Trophoblast cell (in vitro differentiated cells and primary cell): ENCODE measurements around the gene POLR2F.
"Not testable (repeated sequence)": the region's sequence is repeated elsewhere in the genome, so short reads cannot be mapped to it uniquely, and the experiment has no call there.

ENCODE experiments used
- DNase-seq, 2 donors: peaks; one replicate each; pipeline ENCODE4 v3.0.0-alpha.2; 2016
- H2AFZ ChIP-seq: 2 replicates; pipeline ENCODE4 v1.6.1; 2013; ENCODE audit warnings: low read length, moderate library complexity, mild to moderate bottlenecking; ENCODE audit not compliant: insufficient read depth, poor library complexity
- H2AK5ac ChIP-seq: 2 replicates; pipeline ENCODE4 v1.6.1; 2013; ENCODE audit warnings: mild to moderate bottlenecking, low read length
- H2BK120ac ChIP-seq: 2 replicates; pipeline ENCODE4 v1.6.1; 2013; ENCODE audit warnings: low read length, mild to moderate bottlenecking, moderate library complexity; ENCODE audit not compliant: insufficient read depth, poor library complexity
- H2BK12ac ChIP-seq: 2 replicates; pipeline ENCODE4 v1.6.1; 2013; ENCODE audit warnings: mild to moderate bottlenecking, low read length, moderate library complexity
- H2BK5ac ChIP-seq: 2 replicates; pipeline ENCODE4 v1.6.1; 2013; ENCODE audit warnings: low read length, low read depth, moderate library complexity, mild to moderate bottlenecking; ENCODE audit not compliant: poor library complexity
- H3K14ac ChIP-seq: 2 replicates; pipeline ENCODE4 v1.6.1; 2013; ENCODE audit warnings: mild to moderate bottlenecking, low read length
- H3K18ac ChIP-seq: 2 replicates; pipeline ENCODE4 v1.6.1; 2013; ENCODE audit warnings: mild to moderate bottlenecking, low read length
- H3K23ac ChIP-seq: 2 replicates; pipeline ENCODE4 v1.6.1; 2013; ENCODE audit warnings: low read length
- H3K27ac ChIP-seq: 2 replicates; pipeline ENCODE4 v1.5.1; 2013; ENCODE audit warnings: low read depth, mild to moderate bottlenecking, inconsistent platforms, low read length, moderate library complexity
- H3K27me3 ChIP-seq: 2 replicates; pipeline ENCODE4 v1.6.1; 2013; ENCODE audit warnings: inconsistent platforms, mild to moderate bottlenecking, low read length, moderate library complexity; ENCODE audit not compliant: insufficient read depth
- H3K36me3 ChIP-seq, 2 experiments: 1 replicate in 1 of 2; 2 replicates in 1 of 2; pipeline ENCODE4 v1.6.1; 2013; ENCODE audit warnings: low read length in 2 of 2, mild to moderate bottlenecking in 2 of 2, moderate library complexity in 1 of 2; ENCODE audit not compliant: insufficient read depth in 2 of 2, control insufficient read depth in 1 of 2
- H3K4ac ChIP-seq: 2 replicates; pipeline ENCODE4 v1.6.1; 2013; ENCODE audit warnings: low read depth, mild to moderate bottlenecking, low read length, moderate library complexity
- H3K4me1 ChIP-seq, 2 experiments: 1 replicate in 1 of 2; 2 replicates in 1 of 2; pipeline ENCODE4 v1.6.1; 2013; ENCODE audit warnings: low read length in 2 of 2, mild to moderate bottlenecking in 2 of 2, moderate library complexity in 1 of 2; ENCODE audit not compliant: insufficient read depth in 2 of 2, control insufficient read depth in 1 of 2
- H3K4me2 ChIP-seq: 2 replicates; pipeline ENCODE4 v1.6.1; 2013; ENCODE audit warnings: inconsistent platforms, mild to moderate bottlenecking, low read length, moderate library complexity
- H3K4me3 ChIP-seq: 2 replicates; pipeline ENCODE4 v1.5.1; 2013; ENCODE audit warnings: mild to moderate bottlenecking, low read depth, low read length, inconsistent platforms
- H3K79me1 ChIP-seq: one replicate; pipeline ENCODE4 v1.6.1; 2013; ENCODE audit warnings: low read length
- H3K79me2 ChIP-seq: 2 replicates; pipeline ENCODE4 v1.6.1; 2013; ENCODE audit warnings: low read length, mild to moderate bottlenecking; ENCODE audit not compliant: control insufficient read depth, insufficient read depth, poor library complexity
- H3K9ac ChIP-seq: 2 replicates; pipeline ENCODE4 v1.6.1; 2013; ENCODE audit warnings: mild to moderate bottlenecking, low read length
- H3K9me3 ChIP-seq: 2 replicates; pipeline ENCODE4 v1.6.1; 2013; ENCODE audit warnings: low read depth, mild to moderate bottlenecking, control low read depth, inconsistent platforms, low read length; ENCODE audit not compliant: insufficient read depth
- H4K12ac ChIP-seq: 2 replicates; pipeline ENCODE4 v1.6.1; 2013; ENCODE audit warnings: low read depth, mild to moderate bottlenecking, low read length, moderate library complexity
- H4K8ac ChIP-seq: 2 replicates; pipeline ENCODE4 v1.6.1; 2013; ENCODE audit warnings: low read depth, mild to moderate bottlenecking, low read length, moderate library complexity
- H4K91ac ChIP-seq: one replicate; pipeline ENCODE4 v1.6.1; 2013; ENCODE audit warnings: low read depth, mild to moderate bottlenecking, low read length, moderate library complexity
- WGBS: extraction: QIAGEN DNeasy Blood & Tissue Kit; methylation state at CpG from one replicate; pipeline ENCODE4 v1.1.7; 2013; ENCODE audit warnings: missing lambda C conversion rate; ENCODE audit not compliant: insufficient read length, insufficient coverage; ENCODE audit errors: extremely low coverage; 5-methylcytosine and 5-hydroxymethylcytosine counted together

Gene POLR2F

DNA sequence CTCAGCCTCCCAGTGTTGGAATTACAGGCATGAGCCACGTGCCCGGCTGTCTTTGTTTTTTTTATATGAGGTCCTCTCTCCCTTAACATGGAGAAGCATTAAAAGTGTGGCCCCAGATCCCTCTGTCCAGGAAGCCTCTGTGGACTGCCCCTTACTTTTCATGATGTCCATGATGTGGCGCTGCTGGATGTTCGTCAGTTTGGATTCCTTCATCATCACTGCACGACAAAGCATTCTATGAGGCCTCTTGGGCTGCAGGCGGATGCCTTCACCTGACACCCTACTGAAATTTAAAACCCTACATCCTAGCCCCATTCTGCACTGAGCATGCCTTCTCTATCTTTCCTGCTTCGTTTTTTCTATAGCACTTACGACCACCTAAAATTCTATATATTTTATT, 2.2 kb upstream of the POLR2F start:
- H3K79me1 ChIP-seq = peaks cover 5% of the 10 kb centered on the region
- H4K91ac ChIP-seq = no peak overlapping the region
- H4K12ac ChIP-seq = no peak overlapping the region
- no peak overlapping the region for H3K4me3 ChIP-seq
- 100% methylated on average over 2 of the region's 8 CpGs for WGBS
- H3K27ac ChIP-seq = no peak overlapping the region
- H2BK120ac ChIP-seq = no peak overlapping the region
- no peaks in the 10 kb centered on the region for H3K27me3 ChIP-seq
- H2AFZ ChIP-seq = no peak overlapping the region
- H2BK12ac ChIP-seq = no peak overlapping the region
- H3K18ac ChIP-seq = no peak overlapping the region
- H3K14ac ChIP-seq = no peak overlapping the region
- peak; percentile 78 to 85 for DNase-seq
- H3K23ac ChIP-seq = no peak overlapping the region
- H3K36me3 ChIP-seq = no peaks in the 10 kb centered on the region
- no peak overlapping the region for H2BK5ac ChIP-seq
- H3K9me3 ChIP-seq = no peaks in the 10 kb centered on the region
- no peak overlapping the region for H4K8ac ChIP-seq
- H3K9ac ChIP-seq = no peak overlapping the region
- H3K79me2 ChIP-seq = peaks cover 8% of the 10 kb centered on the region
- peaks cover 9 to 11% of the 10 kb centered on the region in 2 experiments for H3K4me1 ChIP-seq
- H3K4ac ChIP-seq = no peak overlapping the region
- no peak overlapping the region for H2AK5ac ChIP-seq
- no peak overlapping the region for H3K4me2 ChIP-seq

DNA sequence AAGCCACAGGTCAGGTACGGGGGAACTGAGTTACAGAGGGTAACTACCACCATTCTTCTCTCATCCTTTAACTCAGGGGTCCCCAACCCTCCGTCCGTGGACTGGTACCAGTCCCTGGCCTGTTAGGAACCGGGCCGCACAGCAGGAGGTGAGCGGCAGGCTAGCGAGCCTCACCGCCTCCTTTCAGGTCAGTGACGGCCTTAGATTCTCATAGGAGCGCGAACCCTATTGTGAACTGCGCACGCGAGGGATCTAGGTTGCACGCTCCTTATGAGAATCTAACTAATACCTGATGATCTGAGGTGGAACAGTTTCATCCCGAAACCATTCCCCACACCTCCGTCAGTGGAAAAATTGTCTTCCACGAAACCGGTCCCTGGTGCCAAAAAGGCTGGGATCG, 870 bp upstream of the POLR2F start:
- H3K9me3 ChIP-seq, H3K36me3 ChIP-seq, H3K18ac ChIP-seq, H3K79me2 ChIP-seq, H2AK5ac ChIP-seq, H3K27me3 ChIP-seq, H3K9ac ChIP-seq, H3K23ac ChIP-seq, H2BK120ac ChIP-seq, H2BK5ac ChIP-seq, H4K91ac ChIP-seq, H3K27ac ChIP-seq, H3K4ac ChIP-seq, H3K14ac ChIP-seq, H3K4me3 ChIP-seq, H3K79me1 ChIP-seq, H2BK12ac ChIP-seq, DNase-seq: not testable (repeated sequence)
- WGBS = no CpG with 5 or more reads among the region's 20 CpGs
- Histone ChIP-seq H3K4me1 (peaks cover 9 to 16% of the 10 kb centered on the region in 2 experiments), H4K8ac (peak overlapping the region; percentile 75), H3K4me2 (peak overlapping the region; percentile 84), H4K12ac (peak overlapping the region; percentile 36), H2AFZ (peak overlapping the region; percentile 71)

DNA sequence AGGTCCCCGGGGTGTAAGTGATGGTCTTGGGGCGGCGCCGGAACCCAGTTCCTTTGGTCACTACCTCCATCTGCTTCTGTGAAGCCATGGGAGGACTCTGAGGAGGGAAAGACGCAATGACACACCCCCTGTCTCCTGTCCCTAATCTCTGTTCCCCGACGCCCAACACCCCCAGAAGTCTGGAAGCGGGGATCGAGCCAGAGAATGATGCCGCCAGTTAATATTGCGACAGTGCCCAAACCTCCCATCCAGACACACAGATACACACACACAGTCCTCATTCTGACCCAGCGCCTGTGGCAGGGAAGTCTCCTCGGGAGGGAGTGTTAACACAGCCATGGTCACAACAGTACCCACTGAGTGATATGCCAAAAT, 450 bp upstream of the POLR2F start:
- Histone ChIP-seq H2BK12ac (no peak overlapping the region), H3K9ac (peak overlapping the region; percentile 31), H3K9me3 (no peaks in the 10 kb centered on the region), H2AK5ac (no peak overlapping the region), H3K36me3 (peaks cover 6 to 13% of the 10 kb centered on the region in 2 experiments), H3K79me2 (peaks cover 8% of the 10 kb centered on the region), H3K23ac (no peak overlapping the region), H2BK120ac (no peak overlapping the region), H2BK5ac (no peak overlapping the region), H3K4me3 (peak overlapping the region; percentile 63), H3K4ac (no peak overlapping the region), H3K27ac (no peak overlapping the region), H3K79me1 (peaks cover 5% of the 10 kb centered on the region), H3K4me1 (peaks cover 9 to 17% of the 10 kb centered on the region in 2 experiments), H4K91ac (no peak overlapping the region), H3K27me3 (no peaks in the 10 kb centered on the region), H2AFZ (peak overlapping the region; percentile 71), H3K14ac (peak overlapping the region; percentile 33), H4K12ac (peak overlapping the region; percentile 45), H3K4me2 (peak overlapping the region; percentile 84), H4K8ac (peak overlapping the region; percentile 75), H3K18ac (no peak overlapping the region)
- WGBS = no CpG with 5 or more reads among the region's 13 CpGs
- no peak for DNase-seq

DNA sequence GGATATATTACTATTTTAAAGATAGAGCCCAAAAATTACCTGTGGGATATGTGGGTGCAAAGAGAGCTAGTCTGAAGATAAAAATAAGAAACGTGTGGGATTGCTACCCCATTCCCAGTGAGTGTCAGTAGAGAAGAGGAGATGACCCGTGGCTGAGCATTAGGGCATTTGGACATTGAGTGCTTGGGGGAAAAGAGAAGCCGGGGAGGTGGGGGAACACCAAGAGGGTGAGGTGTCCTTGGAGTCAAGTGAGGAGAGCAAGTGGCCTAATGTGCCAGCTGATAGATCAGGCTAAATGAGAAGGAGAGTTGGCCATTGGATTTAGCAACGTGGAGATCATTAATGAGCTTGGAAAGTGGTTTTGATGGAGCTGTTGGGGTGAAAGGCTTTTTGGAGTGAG, 1.2 kb downstream of the POLR2F start:
- Histone ChIP-seq H3K18ac (no peak overlapping the region), H2BK120ac (no peak overlapping the region), H3K4ac (peak overlapping the region; percentile 83), H3K27ac (no peak overlapping the region), H4K8ac (no peak overlapping the region), H2AK5ac (no peak overlapping the region), H3K4me1 (peaks cover 9 to 17% of the 10 kb centered on the region in 2 experiments), H3K23ac (no peak overlapping the region), H3K9me3 (no peaks in the 10 kb centered on the region), H4K91ac (no peak overlapping the region), H2AFZ (no peak overlapping the region), H3K27me3 (no peaks in the 10 kb centered on the region), H3K9ac (no peak overlapping the region), H4K12ac (no peak overlapping the region), H2BK12ac (no peak overlapping the region), H2BK5ac (no peak overlapping the region), H3K36me3 (peaks cover 12 to 24% of the 10 kb centered on the region in 2 experiments), H3K79me2 (peaks cover 8% of the 10 kb centered on the region), H3K14ac (no peak overlapping the region), H3K4me2 (peak overlapping the region; percentile 84), H3K4me3 (no peak overlapping the region), H3K79me1 (peaks cover 5% of the 10 kb centered on the region)
- DNase-seq = no peak
- no CpG with 5 or more reads among the region's 4 CpGs for WGBS
